HL-60 (cell line): ENCODE measurements around the gene MICU2.
A peak's percentile ranks its signal among the peaks of the same experiment; 100 is the strongest.

Experiments used
- DNase-seq, 2 experiments: peaks; one replicate each; pipeline ENCODE4 v3.0.0-alpha.2; 2010 to 2020; ENCODE audit warnings: low read depth in 1 of 2, low spot score in 1 of 2
- H3K27ac ChIP-seq: fragments of 250-450 bp; sonication (Bioruptor Pico); replicated peaks from 2 replicates; pipeline ENCODE4 v1.5.1; 2020; ENCODE audit warnings: mild to moderate bottlenecking, moderate library complexity
- H3K27me3 ChIP-seq: fragments of 250-450 bp; sonication (Bioruptor Pico); 2 replicates; pipeline ENCODE4 v1.5.1; 2021; ENCODE audit warnings: mild to moderate bottlenecking, moderate library complexity; ENCODE audit not compliant: insufficient read depth, poor library complexity, severe bottlenecking
- H3K4me3 ChIP-seq: replicated peaks from 2 replicates; pipeline ENCODE4 v1.5.1; 2011; ENCODE audit warnings: mild to moderate bottlenecking, control low read depth, low read length; ENCODE audit not compliant: insufficient read depth
- CTCF ChIP-seq: IDR thresholded peaks from one replicate; pipeline ENCODE4 v1.5.1; 2011; ENCODE audit warnings: low read length, control low read depth, inconsistent platforms; ENCODE audit not compliant: insufficient read depth
- GABPA ChIP-seq: IDR thresholded peaks from 2 replicates; pipeline ENCODE4 v1.6.1; 2012; ENCODE audit warnings: low read depth
- POLR2AphosphoS5 ChIP-seq: IDR thresholded peaks from 2 replicates; pipeline ENCODE4 v1.6.1; 2012; ENCODE audit warnings: low read depth
- REST ChIP-seq: IDR thresholded peaks from 2 replicates; pipeline ENCODE4 v1.6.1; 2012; ENCODE audit warnings: low read depth; ENCODE audit not compliant: insufficient replicate concordance
- SPI1 ChIP-seq: IDR thresholded peaks from 2 replicates; pipeline ENCODE4 v1.6.1; 2012; ENCODE audit warnings: low read depth, mild to moderate bottlenecking, borderline replicate concordance

MICU2 gene

GRCh38 chr13:21463424-21463823, 140.5 kb downstream of the MICU2 start:
- H3K4me3 ChIP-seq: no peak overlapping the region

GRCh38 chr13:21461131-21461530, 142.8 kb downstream of the MICU2 start:
- Histone ChIP-seq H3K27me3 (no peaks in the 10 kb centered on the region), H3K4me3 (no peak overlapping the region), H3K27ac (no peak overlapping the region)
- TF ChIP-seq GABPA: no peak
- no peak for DNase-seq

More at GRCh38 chr13:21463424-21463823, 140.5 kb downstream of the MICU2 start:
- Histone ChIP-seq H3K27ac (no peak overlapping the region), H3K27me3 (no peaks in the 10 kb centered on the region)
- DNase-seq: no peak
- no peak for TF ChIP-seq POLR2AphosphoS5
- no peak for TF ChIP-seq GABPA

GRCh38 chr13:21458813-21459701, 144.9 kb downstream of the MICU2 start, which contains the start of gene ZDHHC20:
ZDHHC20 (minus strand) TSS chr13:21459303; CDS start chr13:21459171, 132 bp downstream.
- Histone ChIP-seq H3K27ac (peak within 1 kb of the TSS; percentile 81), H3K4me3 (peak within 1 kb of the TSS; percentile 92), H3K27me3 (no peaks in the 10 kb centered on the region)
- peak; percentile 52 to 82 for DNase-seq
- TF ChIP-seq CTCF: no peak
- TF ChIP-seq POLR2AphosphoS5: peak; percentile 26; the same call in 1 of the 2 replicates

GRCh38 chr13:21458451-21458812, 145.5 kb downstream of the MICU2 start:
- peak overlapping the region; percentile 81 for H3K27ac ChIP-seq
- DNase-seq: peak in 1 of 2 experiments; percentile 37
- TF ChIP-seq REST: no peak
- no peak for TF ChIP-seq GABPA
- TF ChIP-seq SPI1: no peak
- no peak for TF ChIP-seq POLR2AphosphoS5
- no peak for TF ChIP-seq CTCF

GRCh38 chr13:21453387-21454081, 150.4 kb downstream of the MICU2 start:
- DNase-seq: no peak
- Histone ChIP-seq H3K27ac (no peak overlapping the region), H3K4me3 (no peak overlapping the region), H3K27me3 (no peaks in the 10 kb centered on the region)
- no peak for TF ChIP-seq SPI1
- TF ChIP-seq REST: no peak
- no peak for TF ChIP-seq GABPA
- no peak for TF ChIP-seq CTCF
- TF ChIP-seq POLR2AphosphoS5: no peak

More at GRCh38 chr13:21458451-21458812, 145.5 kb downstream of the MICU2 start:
- H3K27me3 ChIP-seq: no peaks in the 10 kb centered on the region
- H3K4me3 ChIP-seq: peak overlapping the region; percentile 92
